Suprapubic skin (tissue), 4 donors: ENCODE data around the gene ZMAT3. TPM values are rescaled to one million over a fixed set of nuclear protein-coding genes. Genes with fewer than 3 reads are reported as not detected.

Experiments
- DNase-seq, 2 donors: peaks; one replicate each; pipeline ENCODE4 v3.0.0-alpha.2; 2019; ENCODE audit warnings: low spot score in 2 of 2
- H3K27ac ChIP-seq: fragments of 200-600 bp; sonication (generic); one replicate; pipeline ENCODE4 v1.5.1; 2019
- H3K27me3 ChIP-seq: fragments of 200-600 bp; sonication (generic); one replicate; pipeline ENCODE4 v1.5.1; 2019
- H3K36me3 ChIP-seq: fragments of 200-600 bp; sonication (generic); one replicate; pipeline ENCODE4 v1.5.1; 2019
- H3K4me1 ChIP-seq: fragments of 200-600 bp; sonication (generic); one replicate; pipeline ENCODE4 v1.5.1; 2019
- H3K4me3 ChIP-seq: fragments of 200-600 bp; sonication (generic); one replicate; pipeline ENCODE4 v1.5.1; 2019; ENCODE audit warnings: mild to moderate bottlenecking
- H3K9me3 ChIP-seq: fragments of 200-600 bp; sonication (generic); one replicate; pipeline ENCODE4 v1.5.1; 2019
- CTCF ChIP-seq, 2 donors: fragments of 200-600 bp in 1 of 2; fragments of 450-650 bp in 1 of 2; sonication (generic) in 1 of 2; IDR thresholded peaks; one replicate each; pipeline ENCODE4 v1.5.1; 2016 to 2019; ENCODE audit warnings: antibody characterized with exemption in 2 of 2, mild to moderate bottlenecking in 1 of 2, moderate library complexity in 1 of 2
- EP300 ChIP-seq: sonication (generic); formaldehyde crosslinking; IDR thresholded peaks from one replicate; pipeline ENCODE4 v1.6.1; 2017; ENCODE audit warnings: antibody characterized with exemption
- POLR2A ChIP-seq, 2 donors: fragments of 450-650 bp; IDR thresholded peaks; one replicate each; pipeline ENCODE4 v1.6.1; 2017; ENCODE audit warnings: antibody characterized with exemption in 2 of 2, mild to moderate bottlenecking in 2 of 2, moderate library complexity in 2 of 2
- POLR2AphosphoS5 ChIP-seq, 3 donors: sonication (generic); formaldehyde crosslinking; IDR thresholded peaks; one replicate each; pipeline ENCODE4 v1.6.1; 2017; ENCODE audit warnings: antibody characterized with exemption in 3 of 3
- WGBS: methylation state at CpG from one replicate; pipeline ENCODE4 v1.1.5; 2018; 5-methylcytosine and 5-hydroxymethylcytosine counted together
- total RNA-seq, 4 donors: library from RNA; depleted of rRNA; stranded (reverse); fragments of >200 nt; gene quantifications; one replicate each; pipeline ENCODE4 v1.1.0, GENCODE V29; 2016

ZMAT3 gene
- total RNA-seq, 4 donors from 2014 or later, result 11.3 to 13.5 (median 12.0) TPM

- Histone ChIP-seq H3K27ac (no peak overlapping the region), H3K4me1 (no peaks in the 10 kb centered on the region), H3K4me3 (no peak overlapping the region), H3K27me3 (no peaks in the 10 kb centered on the region), H3K9me3 (peaks cover 26% of the 10 kb centered on the region), H3K36me3 (no peaks in the 10 kb centered on the region)
- DNase-seq, result no peak
- TF ChIP-seq POLR2AphosphoS5 (IDR thresholded peaks at IDR 0.05) (no peak), CTCF (IDR thresholded peaks at IDR 0.05) (no peak), POLR2A (IDR thresholded peaks at IDR 0.05) (no peak)
- no CpG with 5 or more reads among the region's 1 CpG for WGBS
These were observed 81.8 kb downstream of the ZMAT3 start for GRCh38 chr3:178989821-178990220.

GRCh38 chr3:178987745-178988144 lies 83.9 kb downstream of the ZMAT3 start:
- no peak for TF ChIP-seq POLR2AphosphoS5 (IDR thresholded peaks at IDR 0.05)
- no peak for TF ChIP-seq POLR2A (IDR thresholded peaks at IDR 0.05)
- TF ChIP-seq CTCF (IDR thresholded peaks at IDR 0.05), result no peak
- TF ChIP-seq EP300, result no peak
- Histone ChIP-seq H3K27ac (no peak overlapping the region), H3K4me3 (no peak overlapping the region), H3K27me3 (no peaks in the 10 kb centered on the region), H3K36me3 (no peaks in the 10 kb centered on the region), H3K4me1 (no peaks in the 10 kb centered on the region), H3K9me3 (peaks cover 26% of the 10 kb centered on the region)
- DNase-seq, result no peak
- 89% methylated on average over 1 of the region's 1 CpG for WGBS

- 45% methylated on average over 2 of the region's 2 CpGs for WGBS
These were observed 85.2 kb downstream of the ZMAT3 start for GRCh38 chr3:178986456-178986855.

GRCh38 chr3:178982137-178982536 lies 89.5 kb downstream of the ZMAT3 start:
- TF ChIP-seq CTCF (IDR thresholded peaks at IDR 0.05), result no peak
- TF ChIP-seq POLR2A (IDR thresholded peaks at IDR 0.05), result no peak
- no peak for TF ChIP-seq EP300
- no peak for TF ChIP-seq POLR2AphosphoS5 (IDR thresholded peaks at IDR 0.05)
- no peaks in the 10 kb centered on the region for H3K4me1 ChIP-seq
- no peak for DNase-seq
- H3K36me3 ChIP-seq, result no peaks in the 10 kb centered on the region
- 87% methylated on average over 4 of the region's 4 CpGs for WGBS
- H3K4me3 ChIP-seq, result no peak overlapping the region
- H3K27ac ChIP-seq, result no peak overlapping the region
- peaks cover 4% of the 10 kb centered on the region for H3K9me3 ChIP-seq
- H3K27me3 ChIP-seq, result no peaks in the 10 kb centered on the region

More at GRCh38 chr3:178986456-178986855, 85.2 kb downstream of the ZMAT3 start:
- Histone ChIP-seq H3K4me1 (no peaks in the 10 kb centered on the region), H3K27me3 (no peaks in the 10 kb centered on the region), H3K27ac (no peak overlapping the region), H3K36me3 (no peaks in the 10 kb centered on the region), H3K4me3 (no peak overlapping the region), H3K9me3 (peaks cover 27% of the 10 kb centered on the region)
- no peak for DNase-seq
- TF ChIP-seq EP300, result no peak
- no peak for TF ChIP-seq CTCF (IDR thresholded peaks at IDR 0.05)
- no peak for TF ChIP-seq POLR2AphosphoS5 (IDR thresholded peaks at IDR 0.05)
- no peak for TF ChIP-seq POLR2A (IDR thresholded peaks at IDR 0.05)

- TF ChIP-seq CTCF (IDR thresholded peaks at IDR 0.05) (no peak), POLR2AphosphoS5 (IDR thresholded peaks at IDR 0.05) (no peak), POLR2A (IDR thresholded peaks at IDR 0.05) (no peak), EP300 (no peak)
- Histone ChIP-seq H3K4me3 (no peak overlapping the region), H3K36me3 (no peaks in the 10 kb centered on the region), H3K27me3 (no peaks in the 10 kb centered on the region), H3K27ac (no peak overlapping the region), H3K4me1 (no peaks in the 10 kb centered on the region), H3K9me3 (no peaks in the 10 kb centered on the region)
- WGBS, result 86% methylated on average over 2 of the region's 2 CpGs
- no peak for DNase-seq
These were observed 96.3 kb downstream of the ZMAT3 start for GRCh38 chr3:178975320-178975719.
